ENCODE data around the gene ULK1. TPM values are rescaled to one million over a fixed set of nuclear protein-coding genes. Genes with fewer than 3 reads are reported as not detected.

Gene ULK1
- total RNA-seq, 1 donor from 2014 or later, result 5.7 TPM

GRCh38 chr12:131901431-131902331, 7.3 kb downstream of the ULK1 start:
- H3K4me3 ChIP-seq (ENCODE audit: low read length in 3 of 3), result peak overlapping the region in 2 of 3 donors; percentile 29 to 40
- no peaks in the 10 kb centered on the region for H3K9me3 ChIP-seq (ENCODE audit: control insufficient read depth in 3 of 3, low read length in 3 of 3)
- H3K36me3 ChIP-seq (ENCODE audit: control insufficient read depth in 3 of 3, insufficient read depth in 3 of 3, low read length in 3 of 3), result peaks cover 7 to 19% (median 10%) of the 10 kb centered on the region in 3 donors
- peak overlapping the region; percentile 51 to 73 (median 55) for H3K9ac ChIP-seq (ENCODE audit: low read depth in 1 of 3, low read length in 3 of 3)
- H3K27ac ChIP-seq (ENCODE audit: low read depth, low read length), result peak overlapping the region; percentile 75
- H3K4me1 ChIP-seq (ENCODE audit: control insufficient read depth in 3 of 3, insufficient read depth in 3 of 3, low read length in 3 of 3), result peaks cover 59 to 74% (median 68%) of the 10 kb centered on the region in 3 donors
- H3K27me3 ChIP-seq (ENCODE audit: control insufficient read depth in 3 of 3, insufficient read depth in 3 of 3, low read length in 3 of 3), result no peaks in the 10 kb centered on the region

- Histone ChIP-seq H3K9me3 (ENCODE audit: control insufficient read depth in 3 of 3, low read length in 3 of 3) (no peaks in the 10 kb centered on the region), H3K36me3 (ENCODE audit: control insufficient read depth in 3 of 3, insufficient read depth in 3 of 3, low read length in 3 of 3) (peaks cover 8 to 22% (median 20%) of the 10 kb centered on the region in 3 donors), H3K4me1 (ENCODE audit: control insufficient read depth in 3 of 3, insufficient read depth in 3 of 3, low read length in 3 of 3) (peaks cover 50 to 65% (median 59%) of the 10 kb centered on the region in 3 donors), H3K9ac (ENCODE audit: low read depth in 1 of 3, low read length in 3 of 3) (peak overlapping the region; percentile 51 to 73 (median 55)), H3K4me3 (ENCODE audit: low read length in 3 of 3) (peak overlapping the region; percentile 2 to 22 (median 7)), H3K27me3 (ENCODE audit: control insufficient read depth in 3 of 3, insufficient read depth in 3 of 3, low read length in 3 of 3) (no peaks in the 10 kb centered on the region), H3K27ac (ENCODE audit: low read depth, low read length) (peak overlapping the region; percentile 75)
Observed at GRCh38 chr12:131902332-131903241, 8.2 kb downstream of the ULK1 start.

GRCh38 chr12:131903270-131904255, 9.1 kb downstream of the ULK1 start:
- Histone ChIP-seq H3K9me3 (ENCODE audit: control insufficient read depth in 3 of 3, low read length in 3 of 3) (no peaks in the 10 kb centered on the region), H3K4me1 (ENCODE audit: control insufficient read depth in 3 of 3, insufficient read depth in 3 of 3, low read length in 3 of 3) (peaks cover 41 to 55% (median 50%) of the 10 kb centered on the region in 3 donors), H3K36me3 (ENCODE audit: control insufficient read depth in 3 of 3, insufficient read depth in 3 of 3, low read length in 3 of 3) (peaks cover 13 to 18% (median 15%) of the 10 kb centered on the region in 3 donors), H3K4me3 (ENCODE audit: low read length in 3 of 3) (no peak overlapping the region), H3K9ac (ENCODE audit: low read depth in 1 of 3, low read length in 3 of 3) (peak overlapping the region; percentile 43 to 73 (median 55)), H3K27ac (ENCODE audit: low read depth, low read length) (no peak overlapping the region), H3K27me3 (ENCODE audit: control insufficient read depth in 3 of 3, insufficient read depth in 3 of 3, low read length in 3 of 3) (no peaks in the 10 kb centered on the region)

GRCh38 chr12:131904346-131904745, 9.9 kb downstream of the ULK1 start:
- H3K4me3 ChIP-seq (ENCODE audit: low read length in 3 of 3), result no peak overlapping the region
- H3K27me3 ChIP-seq (ENCODE audit: control insufficient read depth in 3 of 3, insufficient read depth in 3 of 3, low read length in 3 of 3), result no peaks in the 10 kb centered on the region
- H3K4me1 ChIP-seq (ENCODE audit: control insufficient read depth in 3 of 3, insufficient read depth in 3 of 3, low read length in 3 of 3), result peaks cover 41 to 54% (median 50%) of the 10 kb centered on the region in 3 donors
- H3K9ac ChIP-seq (ENCODE audit: low read depth in 1 of 3, low read length in 3 of 3), result peak overlapping the region in 1 of 3 donors; percentile 45
- H3K27ac ChIP-seq (ENCODE audit: low read depth, low read length), result no peak overlapping the region
- peaks cover 15 to 22% (median 20%) of the 10 kb centered on the region in 3 donors for H3K36me3 ChIP-seq (ENCODE audit: control insufficient read depth in 3 of 3, insufficient read depth in 3 of 3, low read length in 3 of 3)
- H3K9me3 ChIP-seq (ENCODE audit: control insufficient read depth in 3 of 3, low read length in 3 of 3), result no peaks in the 10 kb centered on the region

GRCh38 chr12:131905081-131905629, 10.7 kb downstream of the ULK1 start:
- peaks cover 22 to 27% (median 26%) of the 10 kb centered on the region in 3 donors for H3K36me3 ChIP-seq (ENCODE audit: control insufficient read depth in 3 of 3, insufficient read depth in 3 of 3, low read length in 3 of 3)
- H3K4me1 ChIP-seq (ENCODE audit: control insufficient read depth in 3 of 3, insufficient read depth in 3 of 3, low read length in 3 of 3), result peaks cover 39 to 53% (median 48%) of the 10 kb centered on the region in 3 donors
- no peak overlapping the region for H3K4me3 ChIP-seq (ENCODE audit: low read length in 3 of 3)
- no peak overlapping the region for H3K27ac ChIP-seq (ENCODE audit: low read depth, low read length)
- H3K27me3 ChIP-seq (ENCODE audit: control insufficient read depth in 3 of 3, insufficient read depth in 3 of 3, low read length in 3 of 3), result no peaks in the 10 kb centered on the region
- H3K9ac ChIP-seq (ENCODE audit: low read depth in 1 of 3, low read length in 3 of 3), result no peak overlapping the region
- H3K9me3 ChIP-seq (ENCODE audit: control insufficient read depth in 3 of 3, low read length in 3 of 3), result no peaks in the 10 kb centered on the region

GRCh38 chr12:131905630-131906091, 11.2 kb downstream of the ULK1 start:
- no peaks in the 10 kb centered on the region for H3K9me3 ChIP-seq (ENCODE audit: control insufficient read depth in 3 of 3, low read length in 3 of 3)
- H3K4me1 ChIP-seq (ENCODE audit: control insufficient read depth in 3 of 3, insufficient read depth in 3 of 3, low read length in 3 of 3), result peaks cover 34 to 48% (median 43%) of the 10 kb centered on the region in 3 donors
- H3K27me3 ChIP-seq (ENCODE audit: control insufficient read depth in 3 of 3, insufficient read depth in 3 of 3, low read length in 3 of 3), result no peaks in the 10 kb centered on the region
- no peak overlapping the region for H3K9ac ChIP-seq (ENCODE audit: low read depth in 1 of 3, low read length in 3 of 3)
- H3K4me3 ChIP-seq (ENCODE audit: low read length in 3 of 3), result no peak overlapping the region
- H3K36me3 ChIP-seq (ENCODE audit: control insufficient read depth in 3 of 3, insufficient read depth in 3 of 3, low read length in 3 of 3), result peaks cover 24 to 28% (median 26%) of the 10 kb centered on the region in 3 donors
- H3K27ac ChIP-seq (ENCODE audit: low read depth, low read length), result no peak overlapping the region

GRCh38 chr12:131907379-131908091, 13.1 kb downstream of the ULK1 start:
- no peak overlapping the region for H3K27ac ChIP-seq (ENCODE audit: low read depth, low read length)
- H3K27me3 ChIP-seq (ENCODE audit: control insufficient read depth in 3 of 3, insufficient read depth in 3 of 3, low read length in 3 of 3), result no peaks in the 10 kb centered on the region
- H3K4me3 ChIP-seq (ENCODE audit: low read length in 3 of 3), result no peak overlapping the region
- H3K36me3 ChIP-seq (ENCODE audit: control insufficient read depth in 3 of 3, insufficient read depth in 3 of 3, low read length in 3 of 3), result peaks cover 41 to 44% (median 42%) of the 10 kb centered on the region in 3 donors
- H3K9ac ChIP-seq (ENCODE audit: low read depth in 1 of 3, low read length in 3 of 3), result no peak overlapping the region
- no peaks in the 10 kb centered on the region for H3K9me3 ChIP-seq (ENCODE audit: control insufficient read depth in 3 of 3, low read length in 3 of 3)
- H3K4me1 ChIP-seq (ENCODE audit: control insufficient read depth in 3 of 3, insufficient read depth in 3 of 3, low read length in 3 of 3), result peaks cover 25 to 39% (median 37%) of the 10 kb centered on the region in 3 donors

Data from skeletal muscle tissue (tissue), 4 donors.